ENCODE data around the gene CFAP299. TPM values are rescaled to one million over a fixed set of nuclear protein-coding genes. Genes with fewer than 3 reads are reported as not detected.
A peak's percentile ranks its signal among the peaks of the same experiment; 100 is the strongest.

Gene CFAP299
- total and polyA plus RNA-seq, 2 of the 8 experiments (the other 6 are each of a cell fraction or from before 2014, with no cell fraction given): not detected

GRCh38 chr4:80566203-80566872 is 230.8 kb downstream of the CFAP299 start:
- no peak for DNase-seq (ENCODE audit: low read depth in 1 of 2, low spot score in 2 of 2)
- no peak overlapping the region for H3K4ac ChIP-seq (replicated peaks; ENCODE audit: insufficient read length, low read depth, low read length)
- no peak overlapping the region for H4K5ac ChIP-seq (ENCODE audit: insufficient read length, low read depth, low read length)
- no peaks in the 10 kb centered on the region for H3K23me2 ChIP-seq (ENCODE audit: low read depth, low read length)
- H4K91ac ChIP-seq (replicated peaks; ENCODE audit: insufficient read length, low read length): no peak overlapping the region
- H2AK5ac ChIP-seq (ENCODE audit: low read depth, low read length): no peak overlapping the region
- H3K18ac ChIP-seq (ENCODE audit: extremely low read depth, low read length): no peak overlapping the region
- no peak overlapping the region for H3K4me2 ChIP-seq (ENCODE audit: insufficient read depth in 1 of 2, low read depth in 2 of 2, low read length in 2 of 2)
- H4K8ac ChIP-seq (ENCODE audit: extremely low read depth, insufficient read depth, low read length): no peak overlapping the region
- WGBS, 2 experiments (ENCODE audit: extremely low coverage in 1 of 2, insufficient coverage in 1 of 2, insufficient read length in 1 of 2, insufficient replicate concordance in 2 of 2, low coverage in 1 of 2, low lambda C conversion rate in 2 of 2, missing lambda C conversion rate in 1 of 2): 88% methylated on average over 5 of the region's 5 CpGs; no CpG with 5 or more reads in 1 of the 2 experiments
- no peak overlapping the region for H2BK12ac ChIP-seq (ENCODE audit: low read depth, low read length)
- H2AFZ ChIP-seq (ENCODE audit: low read length): peak overlapping the region; percentile 32; the same call in 1 of the 2 replicates
- H3K27me3 ChIP-seq (replicated peaks in 1 of 4; ENCODE audit: control insufficient read depth in 3 of 4, extremely low read depth in 1 of 4, insufficient read depth in 3 of 4, low read length in 3 of 4): no peaks in the 10 kb centered on the region
- FAIRE-seq: no peak
- no peaks in the 10 kb centered on the region for H3K36me3 ChIP-seq (ENCODE audit: control insufficient read depth in 2 of 4, insufficient read depth in 4 of 4, low read length in 3 of 4)
- no peak overlapping the region for H3K9ac ChIP-seq (replicated peaks in 1 of 4; ENCODE audit: extremely low read depth in 1 of 4, low read depth in 3 of 4, low read length in 3 of 4)
- no peak overlapping the region for H2BK20ac ChIP-seq (ENCODE audit: low read length)
- H3K9me3 ChIP-seq (ENCODE audit: insufficient read depth in 2 of 2, low read depth in 1 of 2, low read length in 1 of 2): no peaks in the 10 kb centered on the region
- no peak overlapping the region for H2BK120ac ChIP-seq (replicated peaks; ENCODE audit: low read depth, low read length)
- H3K79me2 ChIP-seq (ENCODE audit: control insufficient read depth in 1 of 2, insufficient read depth in 2 of 2, low read length in 2 of 2): no peaks in the 10 kb centered on the region
- ChIA-PET CTCF (ENCODE audit: partially characterized antibody) (no interaction called here), POLR2A (ENCODE audit: partially characterized antibody) (no interaction called here)
- H2BK15ac ChIP-seq (ENCODE audit: low read length): no peak overlapping the region
- no peak overlapping the region for H3K27ac ChIP-seq (ENCODE audit: low read depth, low read length)
- no peak overlapping the region for H3K56ac ChIP-seq (replicated peaks; ENCODE audit: insufficient read length, low read depth, low read length)
- H3K4me1 ChIP-seq (replicated peaks in 1 of 4; ENCODE audit: control insufficient read depth in 3 of 4, insufficient read depth in 4 of 4, low read length in 3 of 4): no peaks in the 10 kb centered on the region
- H3K23ac ChIP-seq (ENCODE audit: insufficient read length): no peak overlapping the region
- no peaks in the 10 kb centered on the region for H3K79me1 ChIP-seq (ENCODE audit: low read depth, low read length)
- H2BK5ac ChIP-seq (ENCODE audit: low read depth, low read length): no peak overlapping the region
- no peaks in the 10 kb centered on the region for H4K20me1 ChIP-seq (replicated peaks in 1 of 2; ENCODE audit: control insufficient read depth in 1 of 2, insufficient read depth in 2 of 2, low read length in 2 of 2)
- H3K4me3 ChIP-seq (ENCODE audit: extremely low read depth in 1 of 4, insufficient read depth in 2 of 4, low read depth in 3 of 4, low read length in 4 of 4): no peak overlapping the region
- H3K14ac ChIP-seq (ENCODE audit: insufficient read length): no peak overlapping the region
- TF ChIP-seq HDAC6 (IDR thresholded peaks at IDR 0.05; ENCODE audit: low read depth, low read length) (no peak), E2F6 (IDR thresholded peaks at IDR 0.05) (no peak), CHD1 (IDR thresholded peaks at IDR 0.05; ENCODE audit: low read depth, low read length) (no peak), TEAD4 (IDR thresholded peaks at IDR 0.05; ENCODE audit: low read depth, low read length) (no peak), SP2 (IDR thresholded peaks at IDR 0.05; ENCODE audit: low read length) (no peak), BACH1 (IDR thresholded peaks at IDR 0.05; ENCODE audit: low read length) (no peak), JUND (IDR thresholded peaks at IDR 0.05; ENCODE audit: low read length) (no peak), MAX (IDR thresholded peaks at IDR 0.05) (no peak), RNF2 (IDR thresholded peaks at IDR 0.05; ENCODE audit: borderline replicate concordance, low read depth, low read length, missing control alignments, poor library complexity, severe bottlenecking) (no peak), EGR1 (IDR thresholded peaks at IDR 0.05; ENCODE audit: borderline replicate concordance, low read depth, low read length) (no peak), POLR2AphosphoS5 (IDR thresholded peaks at IDR 0.05; ENCODE audit: low read depth, low read length) (no peak), TAF7 (optimal IDR thresholded peaks at IDR 0.05; ENCODE audit: borderline replicate concordance, low read depth, low read length) (no peak), SIRT6 (IDR thresholded peaks at IDR 0.05; ENCODE audit: low read length) (no peak)
